ENCODE data around the gene ANKS1B.

Gene ANKS1B

GRCh38 chr12:99833397-99833796 lies 151.3 kb downstream of the ANKS1B start:
- H3K36me3 ChIP-seq = no peaks in the 10 kb centered on the region
- H3K4me1 ChIP-seq = no peaks in the 10 kb centered on the region
- H3K27ac ChIP-seq = no peak overlapping the region
- no peak for TF ChIP-seq CTCF (IDR thresholded peaks at IDR 0.05)
- no peak for DNase-seq
- H3K9me3 ChIP-seq = no peaks in the 10 kb centered on the region
- H3K27me3 ChIP-seq = no peaks in the 10 kb centered on the region
- intact Hi-C loops (cut with DNase I; ENCODE audit: low total_unique reads) = no loop called here
- no peak overlapping the region for H3K4me3 ChIP-seq

GRCh38 chr12:99824900-99825542 lies 159.7 kb downstream of the ANKS1B start:
- Histone ChIP-seq H3K4me1 (peaks cover 0 to 12% (median 0%) of the 10 kb centered on the region in 4 donors), H3K27me3 (no peaks in the 10 kb centered on the region), H3K27ac (peak overlapping the region in 1 of 2 donors; percentile 48), H3K36me3 (no peaks in the 10 kb centered on the region), H3K4me3 (peak overlapping the region; percentile 8 to 19), H3K9me3 (no peaks in the 10 kb centered on the region)
- peak in 1 of 2 donors; percentile 62 for DNase-seq
- intact Hi-C loops (cut with DNase I; ENCODE audit: low total_unique reads) = no loop called here
- TF ChIP-seq CTCF (IDR thresholded peaks at IDR 0.05) = no peak

GRCh38 chr12:99822273-99822672 lies 162.5 kb downstream of the ANKS1B start:
- intact Hi-C loops (cut with DNase I; ENCODE audit: low total_unique reads) = no loop called here
- H3K4me3 ChIP-seq = no peak overlapping the region
- no peak for TF ChIP-seq CTCF (IDR thresholded peaks at IDR 0.05)
- H3K27ac ChIP-seq = no peak overlapping the region
- no peaks in the 10 kb centered on the region for H3K27me3 ChIP-seq
- H3K9me3 ChIP-seq = no peaks in the 10 kb centered on the region
- no peaks in the 10 kb centered on the region for H3K36me3 ChIP-seq
- DNase-seq = no peak
- peaks cover 0 to 12% (median 0%) of the 10 kb centered on the region in 4 donors for H3K4me1 ChIP-seq

GRCh38 chr12:99810718-99811593 lies 173.8 kb downstream of the ANKS1B start:
- H3K27me3 ChIP-seq = no peaks in the 10 kb centered on the region
- TF ChIP-seq CTCF (IDR thresholded peaks at IDR 0.05) = peak; percentile 33 to 35
- H3K36me3 ChIP-seq = peaks cover 0 to 6% (median 0%) of the 10 kb centered on the region in 3 donors
- H3K4me1 ChIP-seq = peaks cover 0 to 4% (median 0%) of the 10 kb centered on the region in 4 donors
- H3K9me3 ChIP-seq = no peaks in the 10 kb centered on the region
- no peak for DNase-seq
- H3K4me3 ChIP-seq = no peak overlapping the region
- H3K27ac ChIP-seq = no peak overlapping the region
- intact Hi-C loops (cut with DNase I; ENCODE audit: low total_unique reads) = loop anchor here (10.0 kb wide), 1 partner anchor 174 kb away; the partner anchor contains the start of gene ANKS1B

- intact Hi-C loops (cut with DNase I; ENCODE audit: low total_unique reads) = loop anchor here (10.0 kb wide), 1 partner anchor 175 kb away; the partner anchor contains the start of gene ANKS1B
- no peak for TF ChIP-seq CTCF (IDR thresholded peaks at IDR 0.05)
- no peak overlapping the region for H3K4me3 ChIP-seq
- H3K27ac ChIP-seq = no peak overlapping the region
- no peaks in the 10 kb centered on the region for H3K9me3 ChIP-seq
- DNase-seq = no peak
- H3K27me3 ChIP-seq = no peaks in the 10 kb centered on the region
- peaks cover 0 to 11% (median 0%) of the 10 kb centered on the region in 3 donors for H3K36me3 ChIP-seq
- peaks cover 0 to 4% (median 0%) of the 10 kb centered on the region in 4 donors for H3K4me1 ChIP-seq
Observed at GRCh38 chr12:99809909-99810308, 174.8 kb downstream of the ANKS1B start.
